GM19467 (cell line): ENCODE data around the gene SENP8.

ENCODE experiments used
- ATAC-seq: cut with Tn5 transposase; IDR thresholded peaks from one replicate; pipeline ENCODE4 v1.9.1; 2021; ENCODE audit warnings: mild to moderate bottlenecking, moderate library complexity; ENCODE audit not compliant: unreplicated experiment

SENP8 gene

DNA sequence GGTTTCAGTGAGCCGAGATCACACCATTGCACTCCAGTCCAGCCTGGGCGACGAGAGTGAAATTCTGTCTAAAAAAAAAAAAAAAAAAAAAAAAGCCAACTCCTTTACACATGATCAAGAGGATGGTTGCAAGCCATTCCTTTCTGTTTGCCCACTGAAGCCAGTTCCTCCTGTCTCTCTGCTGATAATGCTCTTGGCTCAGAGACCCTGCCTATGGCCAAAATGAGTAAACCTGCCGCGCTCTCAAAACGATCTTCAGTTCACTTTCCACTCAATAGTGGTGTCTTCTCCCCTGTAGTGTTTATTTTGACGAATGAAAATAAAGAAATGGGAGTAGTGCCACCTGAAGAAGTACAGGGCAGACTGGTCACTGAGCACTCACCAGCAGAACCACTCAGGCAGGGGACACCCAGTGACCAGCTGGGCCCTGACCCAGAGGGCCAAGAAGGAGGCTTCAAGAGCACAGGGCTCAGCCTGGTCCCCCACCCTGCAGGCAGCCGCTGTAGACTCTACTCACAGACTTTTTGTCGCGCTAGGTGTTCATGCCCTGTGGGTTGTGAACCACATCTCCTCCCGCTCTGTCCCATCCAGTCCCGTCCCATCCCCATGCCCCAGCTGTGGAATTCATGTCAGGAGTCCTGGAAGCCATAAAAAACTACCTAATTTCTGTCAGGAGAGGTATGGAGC, 55.8 kb downstream of the SENP8 start:
- no peak for ATAC-seq

DNA sequence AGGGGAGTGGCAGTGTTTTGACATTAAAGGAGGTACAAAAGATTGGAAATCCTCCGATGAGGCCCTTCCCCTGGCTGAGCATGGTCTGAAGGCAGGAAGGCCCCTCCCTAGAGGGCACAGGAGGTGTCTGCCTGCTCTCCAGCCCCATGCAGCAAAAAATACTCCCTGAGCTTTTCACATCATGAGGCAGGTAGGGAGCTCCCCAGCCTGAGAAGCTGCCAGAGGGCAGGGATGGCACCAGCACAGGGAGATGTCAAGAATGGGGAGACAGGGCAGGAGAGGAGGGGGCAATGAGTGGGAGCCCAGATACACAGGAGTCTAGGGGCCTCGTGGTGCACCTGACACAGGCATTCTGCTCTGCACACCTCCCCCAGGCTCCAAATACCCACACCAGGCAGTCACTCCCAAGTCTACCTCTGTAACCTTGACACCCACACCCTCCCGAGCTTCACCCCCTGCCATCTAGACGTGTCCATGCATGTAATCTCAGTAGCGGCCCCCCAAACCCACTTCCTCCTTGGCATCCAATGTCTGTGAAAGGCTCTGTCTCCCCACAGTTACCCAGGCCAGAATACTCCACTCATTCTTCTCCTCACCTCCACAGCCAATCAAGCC, 56.5 kb downstream of the SENP8 start:
- ATAC-seq = no peak

DNA sequence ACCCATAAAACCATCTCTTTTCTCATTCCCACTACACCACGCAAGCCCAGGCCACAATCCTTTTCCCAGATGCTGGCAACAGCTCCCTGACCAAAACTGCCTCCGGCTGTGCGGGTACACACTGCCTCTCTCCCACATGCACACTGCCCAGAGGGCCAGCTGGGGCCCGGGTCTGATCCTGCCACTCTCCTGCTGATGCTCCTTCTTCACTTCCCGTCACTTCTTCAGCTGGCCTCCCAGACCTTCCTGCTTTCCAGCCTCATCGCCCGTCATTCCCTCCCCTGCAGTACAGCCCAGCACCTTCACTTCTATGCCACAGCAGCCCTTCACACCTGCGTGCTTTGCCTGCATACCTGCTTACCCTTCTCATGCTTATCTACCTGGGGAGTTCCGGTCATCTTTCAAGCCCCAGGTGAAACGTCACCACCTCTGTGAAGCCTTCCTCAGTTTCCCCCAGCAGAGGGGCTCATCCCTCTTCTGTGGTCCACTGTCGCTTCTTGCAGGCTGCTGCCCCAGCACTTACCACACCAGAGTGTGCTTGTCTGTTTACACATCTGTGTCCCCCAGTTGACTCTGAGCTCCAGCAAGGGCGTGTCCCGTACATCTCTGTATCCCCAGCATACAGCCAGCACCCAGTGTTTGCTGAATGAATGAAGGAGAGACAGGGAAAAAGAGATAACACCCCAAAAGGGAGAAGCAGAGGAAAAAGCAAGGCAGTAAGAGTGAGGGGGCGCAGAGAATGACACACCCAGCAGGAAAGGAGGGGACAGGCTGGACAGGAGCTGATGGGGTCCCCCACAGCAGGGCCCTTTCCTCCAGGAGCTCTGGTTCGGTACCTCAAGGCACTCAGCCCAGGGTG, 57.2 kb downstream of the SENP8 start:
- ATAC-seq = no peak

DNA sequence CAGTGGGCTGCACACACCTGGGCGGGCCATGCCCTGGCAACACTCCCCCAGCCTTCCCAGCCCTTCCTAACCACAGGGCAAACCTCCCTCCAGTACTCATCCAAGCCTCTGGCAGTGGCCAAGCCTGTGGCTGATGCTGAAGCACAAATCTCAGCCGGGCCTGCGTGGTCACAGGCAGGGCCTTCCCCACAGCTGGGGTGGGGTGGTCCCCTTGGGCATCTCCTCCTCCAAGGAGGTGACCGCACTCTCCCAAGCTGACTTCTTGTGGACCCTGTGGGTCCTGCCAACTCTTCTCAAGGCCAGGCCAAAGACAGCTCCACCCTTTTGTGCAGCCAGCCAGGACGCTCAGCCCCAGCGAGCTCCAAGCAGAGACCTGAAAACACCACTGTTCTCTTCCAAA, 58.0 kb downstream of the SENP8 start:
- no peak for ATAC-seq

DNA sequence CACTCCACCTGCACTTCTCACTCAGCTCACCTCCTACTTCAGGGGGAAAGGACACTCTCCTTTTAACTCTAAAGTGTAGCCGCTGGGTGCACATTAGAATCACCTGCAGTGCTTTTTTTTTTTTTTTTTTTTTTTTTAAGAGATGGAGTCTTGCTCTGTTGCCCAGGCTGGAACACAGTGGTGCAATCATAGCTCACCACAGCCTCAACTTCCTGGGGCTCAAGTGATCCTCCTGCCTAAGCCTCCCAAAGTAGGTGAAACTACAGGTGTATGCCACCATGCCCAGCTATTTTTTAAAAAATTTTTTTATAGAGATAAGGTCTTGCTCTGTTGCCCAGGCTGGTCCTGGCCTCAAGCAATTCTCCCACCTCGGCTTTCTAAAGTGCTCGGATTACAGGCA, 58.5 kb downstream of the SENP8 start:
- no peak for ATAC-seq

DNA sequence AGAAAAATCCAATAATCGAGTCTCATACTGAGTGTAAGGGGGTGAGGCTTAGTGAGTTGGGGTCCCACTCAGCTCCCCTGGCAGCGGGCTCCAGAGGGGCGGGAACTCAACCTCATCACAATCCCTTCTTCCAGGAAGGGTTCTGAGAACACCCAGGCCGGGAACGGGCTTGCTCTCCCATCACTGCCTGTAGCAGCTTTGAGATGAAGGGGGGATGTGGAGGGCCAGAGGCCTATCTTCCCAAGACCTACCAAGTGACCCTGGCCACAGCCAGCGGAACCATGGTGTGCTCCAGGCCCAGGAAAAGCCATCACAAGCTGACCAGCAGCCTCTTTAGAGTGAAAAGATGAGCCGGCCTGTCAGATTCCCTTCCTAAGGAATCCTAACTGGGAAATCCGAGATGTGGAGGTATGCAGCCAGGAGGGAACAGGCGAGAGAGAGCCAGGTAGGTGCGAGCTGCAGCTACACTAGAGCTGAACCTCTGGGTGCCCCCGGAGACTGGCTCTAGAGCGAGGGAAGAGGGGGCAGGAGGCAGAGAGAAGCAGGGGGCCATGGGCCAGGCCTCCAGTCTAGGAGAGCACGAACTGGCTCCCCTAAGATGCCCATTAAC, 60.9 kb downstream of the SENP8 start:
- ATAC-seq = no peak

DNA sequence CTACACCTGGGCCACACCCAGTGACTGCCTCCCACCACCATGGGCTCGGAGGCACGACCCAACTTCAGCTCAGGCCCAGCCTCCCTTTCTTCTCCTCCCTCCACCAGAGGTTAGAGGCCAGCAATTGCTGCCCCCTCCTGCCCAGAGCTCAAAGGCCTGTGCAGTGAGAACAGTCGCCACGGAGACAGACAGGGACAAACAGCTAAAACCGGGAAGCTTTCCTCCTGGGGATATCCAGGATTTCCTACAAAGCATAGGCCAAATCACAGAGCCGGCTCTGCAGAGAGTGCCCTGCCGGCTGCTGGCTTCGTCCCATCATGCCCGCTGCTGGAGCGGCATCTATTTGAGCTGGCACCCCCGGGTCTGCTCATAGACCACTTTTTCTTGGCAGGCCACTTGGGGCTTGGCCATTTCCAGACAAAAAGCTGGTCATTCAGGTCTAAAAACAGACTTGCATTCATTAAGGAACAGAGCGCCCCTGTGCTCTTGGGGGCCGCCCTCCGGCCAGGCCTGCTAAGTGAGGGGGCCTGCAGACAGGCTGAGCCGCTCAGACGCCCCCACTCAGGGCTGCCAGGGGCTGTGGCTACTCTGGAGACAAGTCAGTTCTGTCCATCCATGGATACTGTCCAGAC, 61.9 kb downstream of the SENP8 start:
- ATAC-seq = no peak

DNA sequence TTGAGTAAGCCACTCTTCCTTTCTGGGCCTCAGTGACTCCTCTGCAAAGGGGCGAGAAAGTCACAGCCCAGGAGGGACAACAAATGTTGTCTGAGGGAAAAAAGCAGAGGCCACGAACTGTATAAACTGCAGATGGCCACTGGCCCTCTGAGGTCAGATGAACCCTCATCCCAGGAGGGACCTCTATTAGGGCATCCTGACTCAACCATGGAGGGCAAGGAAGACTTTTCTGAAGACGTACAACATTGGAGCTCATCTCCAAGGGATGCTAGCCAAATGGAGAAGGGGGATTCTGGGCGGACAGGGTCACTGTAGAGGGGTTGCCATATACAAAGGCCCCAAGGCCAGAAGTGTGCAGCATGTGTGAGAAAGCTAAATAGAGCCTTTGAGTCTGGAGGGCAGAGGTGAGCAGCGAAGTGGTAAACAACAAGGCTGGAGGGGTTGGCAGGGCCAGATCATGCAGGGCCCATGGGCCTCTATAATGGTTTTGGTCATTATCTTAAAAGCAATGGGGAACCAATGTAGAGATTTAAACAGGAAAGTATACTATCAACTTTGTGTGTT, 62.6 kb downstream of the SENP8 start:
- no peak for ATAC-seq

DNA sequence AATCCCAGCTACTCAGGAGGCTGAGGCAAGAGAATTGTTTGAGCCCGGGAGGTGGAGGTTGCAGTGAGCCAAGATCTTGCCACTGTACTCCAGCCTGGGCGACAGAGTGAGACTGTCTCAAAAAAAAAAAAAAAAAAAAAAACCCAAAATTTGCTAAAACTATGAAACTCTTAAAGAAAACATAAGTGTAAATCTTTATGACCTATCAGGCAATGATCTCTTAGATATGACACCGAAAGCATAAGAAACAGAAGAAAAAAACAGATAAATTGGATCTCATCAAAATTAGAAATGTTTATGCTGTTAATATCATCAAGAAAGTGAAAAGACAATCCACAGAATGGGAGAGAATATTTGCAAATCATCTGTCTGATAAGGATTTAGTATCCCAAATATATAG, 64.0 kb downstream of the SENP8 start:
- ATAC-seq = no peak

DNA sequence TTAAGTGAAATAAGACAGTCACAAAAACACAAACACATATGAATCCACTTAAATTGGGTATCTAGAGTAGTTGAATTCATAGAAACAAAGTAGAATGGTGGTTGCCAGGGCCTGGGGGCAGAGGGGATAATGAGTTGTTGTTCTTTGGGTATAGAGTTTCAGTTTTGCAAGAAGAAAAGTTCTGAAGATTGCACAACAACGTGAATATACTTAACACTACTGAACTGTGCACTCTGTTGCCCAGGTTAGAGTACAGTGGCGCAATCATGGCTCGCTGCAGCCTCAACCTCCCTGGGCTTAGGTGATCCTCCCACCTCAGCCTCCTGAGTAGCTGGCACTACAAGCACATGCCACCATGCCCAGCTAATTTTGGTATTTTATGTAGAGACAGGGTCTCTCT, 64.5 kb downstream of the SENP8 start:
- ATAC-seq = no peak

DNA sequence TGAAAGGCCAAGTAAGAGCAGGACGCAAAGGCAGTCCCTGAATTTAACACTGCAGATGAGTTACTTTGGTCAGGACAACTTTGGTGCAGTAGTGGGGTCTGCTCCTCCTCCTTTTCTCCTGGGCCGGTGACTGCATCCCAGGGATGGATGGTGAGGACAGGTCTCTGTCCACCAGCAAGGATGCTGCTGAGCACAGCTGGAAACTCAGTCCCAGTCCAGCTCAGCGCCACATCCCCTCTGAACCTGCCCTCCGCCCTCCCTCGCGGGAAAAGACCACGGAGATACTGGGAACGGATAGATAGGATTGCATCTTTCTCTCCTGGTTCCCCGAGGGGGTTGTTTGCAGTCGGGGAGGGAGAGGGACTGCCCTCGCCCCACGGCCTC, 65.6 kb downstream of the SENP8 start:
- ATAC-seq = no peak

DNA sequence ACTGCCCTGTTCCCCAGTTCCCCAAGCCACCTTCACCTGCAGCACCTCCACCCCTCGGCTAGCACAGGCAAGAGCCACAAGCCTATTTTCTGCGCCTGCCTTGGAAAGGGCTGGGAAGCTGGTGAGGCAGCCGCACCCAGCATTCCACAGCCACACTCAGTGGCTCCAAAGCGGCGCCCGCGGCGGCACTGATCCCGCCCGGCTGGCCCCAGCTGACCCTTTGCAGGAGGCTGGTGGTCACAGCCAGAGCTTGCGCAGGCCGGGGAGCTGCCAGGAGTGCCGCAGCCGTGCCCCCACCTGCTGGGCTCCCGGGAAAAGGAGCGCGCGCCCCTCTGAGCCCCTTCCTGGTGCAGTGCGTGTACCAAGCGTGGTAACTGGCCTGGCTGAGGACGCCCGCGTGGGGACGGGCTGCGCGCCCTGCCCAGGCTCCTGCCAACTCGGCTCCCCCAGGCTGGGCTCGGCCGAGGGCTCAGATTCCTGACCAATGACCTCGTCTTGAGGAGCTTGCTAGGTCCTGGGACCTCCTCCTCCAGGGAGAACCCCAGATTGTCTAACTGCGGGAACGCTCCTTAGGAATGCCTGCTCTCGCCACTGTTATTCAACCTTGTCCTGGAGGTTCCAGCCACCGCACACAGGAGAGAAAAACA, 66.1 kb downstream of the SENP8 start:
- ATAC-seq = no peak

DNA sequence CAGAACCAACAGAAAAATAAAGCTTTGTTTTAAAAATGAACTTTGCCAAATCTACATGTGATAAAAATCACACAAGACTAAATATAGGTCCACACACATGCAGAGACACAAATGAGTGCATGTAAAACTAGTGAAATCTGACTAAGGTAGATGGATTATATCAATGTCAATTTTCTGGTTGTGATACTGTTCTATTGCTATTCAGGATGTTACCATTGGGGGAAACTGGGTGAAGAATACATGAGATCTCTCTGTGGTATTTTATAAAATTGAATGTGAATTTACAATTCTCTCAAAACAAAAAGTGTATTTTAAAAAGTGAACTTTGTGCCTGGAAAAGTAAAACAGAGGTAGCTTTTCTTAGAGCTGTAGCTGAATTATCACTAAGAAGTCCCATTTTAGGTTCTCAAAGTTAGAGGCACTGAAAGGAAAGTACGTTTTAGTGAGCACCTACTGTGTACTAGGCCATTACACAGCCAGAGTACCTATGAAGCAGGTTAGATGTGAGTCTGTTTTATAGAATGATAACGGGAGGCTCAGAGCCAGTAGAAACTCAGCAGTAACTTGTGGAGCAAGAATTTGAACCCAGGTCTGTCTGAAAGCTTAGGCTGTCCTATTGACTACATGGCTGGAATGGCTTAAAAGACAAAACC, 71.2 kb downstream of the SENP8 start:
- ATAC-seq = no peak

DNA sequence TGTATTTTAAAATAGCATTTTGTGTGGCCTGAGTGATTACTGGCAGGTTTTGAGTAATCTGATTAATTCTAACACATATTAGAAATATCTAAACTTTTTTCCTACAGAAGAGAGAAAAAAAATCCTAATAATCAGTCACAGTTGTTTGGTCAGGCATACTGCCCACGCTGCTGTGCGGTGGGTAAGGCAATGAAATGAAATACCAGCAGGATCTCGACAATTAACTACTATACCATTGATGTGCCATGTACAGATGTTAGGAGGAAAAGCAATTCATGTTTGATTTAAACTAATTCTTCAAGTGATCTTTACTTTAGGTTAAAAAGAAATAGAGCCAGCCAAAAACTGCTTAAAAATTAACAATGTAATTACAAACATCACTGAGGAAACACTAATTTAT, 74.2 kb downstream of the SENP8 start:
- no peak for ATAC-seq
